Measurements from ENCODE around the gene LSM2. TPM values are rescaled to one million over a fixed set of nuclear protein-coding genes. Genes with fewer than 3 reads are reported as not detected.

LSM2 gene
- total RNA-seq, 2 experiments from 2014 or later: 78.4 to 82.6 TPM

- BruUV-seq (replicated peaks): no TSS peak
- no peak for TF ChIP-seq CTCF (conservative IDR thresholded peaks at IDR 0.05; ENCODE audit: low read length)
- TF ChIP-seq EZH2phosphoT487 (IDR thresholded peaks at IDR 0.05; ENCODE audit: borderline replicate concordance, low read depth, low read length): no peak
- DNase-seq (ENCODE audit: low spot score): peak; percentile 22
- H2AFZ ChIP-seq (ENCODE audit: low read length): peak overlapping the region; percentile 24; the same call in 1 of the 2 replicates
- peaks cover 12% of the 10 kb centered on the region for H3K36me3 ChIP-seq (ENCODE audit: insufficient read depth, low read length)
- peak overlapping the region; percentile 95 for H3K27ac ChIP-seq (ENCODE audit: low read depth, low read length, poor library complexity, severe bottlenecking)
- CTCF ChIA-PET (ENCODE audit: unreplicated experiment): interaction anchor here (0.8 to 1.0 kb wide), 2 partner anchors 61 to 92 kb away, joined by 3 read pairs; no protein-coding TSS in a partner anchor
- peaks cover 60% of the 10 kb centered on the region for H3K79me2 ChIP-seq (ENCODE audit: insufficient read depth, low read depth, low read length)
- peak overlapping the region; percentile 89 for H3K4me3 ChIP-seq (ENCODE audit: low read depth, low read length, poor library complexity, severe bottlenecking)
- H3K4me2 ChIP-seq (ENCODE audit: low read length): peak overlapping the region; percentile 99
- POLR2A ChIA-PET: interaction anchor here (0.6 to 3.8 kb wide), 9 partner anchors 11 to 236 kb away, joined by 3 to 43 read pairs (median 4); partner anchors contain the start of genes CLIC1, LSM2, MSH5 and NEU1
- peaks cover 43% of the 10 kb centered on the region for H3K4me1 ChIP-seq (ENCODE audit: insufficient read depth, low read length, poor library complexity, severe bottlenecking)
- intact Hi-C loops (cut with micrococcal nuclease; ENCODE audit: unreplicated experiment): loop anchor here (1.0 to 10.0 kb wide), 7 partner anchors 58 to 336 kb away; partner anchors contain the start of genes ATP6V1G2, DDAH2, MICB and NELFE
- H3K9me2 ChIP-seq (ENCODE audit: insufficient read depth, low read length): no peaks in the 10 kb centered on the region
- H4K20me1 ChIP-seq (ENCODE audit: insufficient read depth, low read length): peaks cover under 1% of the 10 kb centered on the region; the same call in 1 of the 2 replicates
- no peaks in the 10 kb centered on the region for H3K9me3 ChIP-seq (ENCODE audit: low read length)
These were observed 24.1 kb upstream of the LSM2 start for GRCh38 chr6:31830886-31831335.

DNA sequence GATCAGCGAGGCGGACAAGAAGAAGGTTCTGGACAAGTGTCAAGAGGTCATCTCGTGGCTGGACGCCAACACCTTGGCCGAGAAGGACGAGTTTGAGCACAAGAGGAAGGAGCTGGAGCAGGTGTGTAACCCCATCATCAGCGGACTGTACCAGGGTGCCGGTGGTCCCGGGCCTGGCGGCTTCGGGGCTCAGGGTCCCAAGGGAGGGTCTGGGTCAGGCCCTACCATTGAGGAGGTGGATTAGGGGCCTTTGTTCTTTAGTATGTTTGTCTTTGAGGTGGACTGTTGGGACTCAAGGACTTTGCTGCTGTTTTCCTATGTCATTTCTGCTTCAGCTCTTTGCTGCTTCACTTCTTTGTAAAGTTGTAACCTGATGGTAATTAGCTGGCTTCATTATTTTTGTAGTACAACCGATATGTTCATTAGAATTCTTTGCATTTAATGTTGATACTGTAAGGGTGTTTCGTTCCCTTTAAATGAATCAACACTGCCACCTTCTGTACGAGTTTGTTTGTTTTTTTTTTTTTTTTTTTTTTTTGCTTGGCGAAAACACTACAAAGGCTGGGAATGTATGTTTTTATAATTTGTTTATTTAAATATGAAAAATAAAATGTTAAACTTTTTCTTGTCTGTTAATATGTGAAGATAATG lies 23.0 kb upstream of the LSM2 start:
- intact Hi-C loops (cut with micrococcal nuclease; ENCODE audit: unreplicated experiment): loop anchor here (1.0 to 10.0 kb wide), 7 partner anchors 57 to 335 kb away; partner anchors contain the start of genes ATP6V1G2, DDAH2, MICB and NELFE
- H3K27ac ChIP-seq (ENCODE audit: low read depth, low read length, poor library complexity, severe bottlenecking): peak overlapping the region; percentile 95
- H3K79me2 ChIP-seq (ENCODE audit: insufficient read depth, low read depth, low read length): peaks cover 49% of the 10 kb centered on the region
- H3K9me3 ChIP-seq (ENCODE audit: low read length): no peaks in the 10 kb centered on the region
- CTCF ChIA-PET (ENCODE audit: unreplicated experiment): no interaction called here
- BruUV-seq (replicated peaks): no TSS peak
- DNase-seq (ENCODE audit: low spot score): peak; percentile 74
- H4K20me1 ChIP-seq (ENCODE audit: insufficient read depth, low read length): no peaks in the 10 kb centered on the region
- H2AFZ ChIP-seq (ENCODE audit: low read length): no peak overlapping the region
- peak overlapping the region; percentile 89 for H3K4me3 ChIP-seq (ENCODE audit: low read depth, low read length, poor library complexity, severe bottlenecking)
- H3K4me2 ChIP-seq (ENCODE audit: low read length): peak overlapping the region; percentile 99
- no peaks in the 10 kb centered on the region for H3K9me2 ChIP-seq (ENCODE audit: insufficient read depth, low read length)
- POLR2A ChIA-PET: interaction anchor here (0.7 to 3.8 kb wide), 12 partner anchors 9 to 176 kb away, joined by 3 to 43 read pairs (median 4); partner anchors contain the start of genes CLIC1, LSM2 and MSH5
- H3K4me1 ChIP-seq (ENCODE audit: insufficient read depth, low read length, poor library complexity, severe bottlenecking): peaks cover 52% of the 10 kb centered on the region
- H3K36me3 ChIP-seq (ENCODE audit: insufficient read depth, low read length): peaks cover under 1% of the 10 kb centered on the region; the same call in 1 of the 2 replicates
- TF ChIP-seq CTCF (conservative IDR thresholded peaks at IDR 0.05; ENCODE audit: low read length) (peak; percentile 90), EZH2phosphoT487 (IDR thresholded peaks at IDR 0.05; ENCODE audit: borderline replicate concordance, low read depth, low read length) (no peak)
